H9 (cell line): ENCODE measurements around the gene CYP19A1. TPM values are rescaled to one million over a fixed set of nuclear protein-coding genes. Genes with fewer than 3 reads are reported as not detected.

Experiments used
- DNase-seq: peaks from one replicate; pipeline ENCODE4 v3.0.0-alpha.2; 2017
- H2AFZ ChIP-seq: one replicate; pipeline ENCODE4 v1.6.1; 2013; ENCODE audit warnings: mild to moderate bottlenecking, low read length, control low read depth, moderate library complexity
- H2AK5ac ChIP-seq: 2 replicates; pipeline ENCODE4 v1.6.1; 2013; ENCODE audit warnings: low read length, control low read depth, mixed read lengths; ENCODE audit not compliant: insufficient read length
- H2BK120ac ChIP-seq: one replicate; pipeline ENCODE4 v1.6.1; 2013; ENCODE audit warnings: low read depth, mild to moderate bottlenecking, low read length, control low read depth, inconsistent platforms; ENCODE audit not compliant: poor library complexity, severe bottlenecking
- H2BK12ac ChIP-seq: 2 replicates; pipeline ENCODE4 v1.6.1; 2013; ENCODE audit warnings: low read length, control low read depth, mixed read lengths, low read depth; ENCODE audit not compliant: insufficient read length
- H2BK15ac ChIP-seq: 2 replicates; pipeline ENCODE4 v1.6.1; 2013; ENCODE audit warnings: low read depth, low read length, control low read depth
- H2BK20ac ChIP-seq: one replicate; pipeline ENCODE4 v1.6.1; 2013; ENCODE audit warnings: low read depth, mild to moderate bottlenecking, low read length, control low read depth, inconsistent platforms; ENCODE audit not compliant: poor library complexity, severe bottlenecking
- H2BK5ac ChIP-seq: 2 replicates; pipeline ENCODE4 v1.6.1; 2013; ENCODE audit warnings: low read length, control low read depth, mixed read lengths; ENCODE audit not compliant: insufficient read length
- H3K14ac ChIP-seq: 2 replicates; pipeline ENCODE4 v1.6.1; 2013; ENCODE audit warnings: low read length, control low read depth; ENCODE audit not compliant: insufficient read depth
- H3K18ac ChIP-seq: 2 replicates; pipeline ENCODE4 v1.6.1; 2013; ENCODE audit warnings: low read depth, mild to moderate bottlenecking, mixed read lengths, low read length, control low read depth; ENCODE audit not compliant: insufficient read length
- H3K23ac ChIP-seq: 2 replicates; pipeline ENCODE4 v1.6.1; 2013; ENCODE audit warnings: low read length, control low read depth, mixed read lengths, low read depth; ENCODE audit not compliant: insufficient read length
- H3K23me2 ChIP-seq: 2 replicates; pipeline ENCODE4 v1.6.1; 2013; ENCODE audit warnings: low read depth, mild to moderate bottlenecking, mixed read lengths, low read length, control low read depth; ENCODE audit not compliant: insufficient read length, poor library complexity, severe bottlenecking
- H3K27ac ChIP-seq: 2 replicates; pipeline ENCODE4 v1.5.1; 2013; ENCODE audit warnings: low read length, control low read depth, mixed read lengths, low read depth; ENCODE audit not compliant: insufficient read length
- H3K27me3 ChIP-seq: 2 replicates; pipeline ENCODE4 v1.6.1; 2013; ENCODE audit warnings: low read length, control low read depth, inconsistent platforms; ENCODE audit not compliant: insufficient read depth
- H3K4ac ChIP-seq: 2 replicates; pipeline ENCODE4 v1.6.1; 2013; ENCODE audit warnings: low read depth, mild to moderate bottlenecking, control low read depth, inconsistent platforms, low read length, moderate library complexity
- H3K4me1 ChIP-seq: 2 replicates; pipeline ENCODE4 v1.6.1; 2013; ENCODE audit warnings: low read length, control low read depth, inconsistent platforms; ENCODE audit not compliant: insufficient read depth
- H3K4me2 ChIP-seq: 2 replicates; pipeline ENCODE4 v1.6.1; 2013; ENCODE audit warnings: low read length, control low read depth, mixed read lengths; ENCODE audit not compliant: insufficient read length, insufficient read depth
- H3K56ac ChIP-seq: 2 replicates; pipeline ENCODE4 v1.6.1; 2013; ENCODE audit warnings: low read depth, mild to moderate bottlenecking, mixed read lengths, low read length, control low read depth; ENCODE audit not compliant: insufficient read length
- H3K79me1 ChIP-seq: 2 replicates; pipeline ENCODE4 v1.6.1; 2013; ENCODE audit warnings: low read depth, mild to moderate bottlenecking, moderate library complexity, low read length, control low read depth, inconsistent platforms; ENCODE audit not compliant: insufficient read depth, poor library complexity, severe bottlenecking
- H3K79me2 ChIP-seq: 2 replicates; pipeline ENCODE4 v1.6.1; 2013; ENCODE audit warnings: low read length, control low read depth, inconsistent platforms; ENCODE audit not compliant: insufficient read depth
- H3K9ac ChIP-seq: 2 replicates; pipeline ENCODE4 v1.6.1; 2013; ENCODE audit warnings: low read length, control low read depth, mixed read lengths; ENCODE audit not compliant: insufficient read length; ENCODE audit errors: extremely low read depth
- H3K9me3 ChIP-seq: one replicate; pipeline ENCODE4 v1.6.1; 2013; ENCODE audit warnings: low read depth, low read length, inconsistent platforms; ENCODE audit not compliant: control insufficient read depth
- H3T11ph ChIP-seq: one replicate; pipeline ENCODE4 v1.6.1; 2013; ENCODE audit warnings: mild to moderate bottlenecking, low read length, control low read depth, inconsistent platforms
- H4K20me1 ChIP-seq: one replicate; pipeline ENCODE4 v1.6.1; 2013; ENCODE audit not compliant: control insufficient read depth, insufficient read length, insufficient read depth
- H4K5ac ChIP-seq: 2 replicates; pipeline ENCODE4 v1.6.1; 2013; ENCODE audit warnings: low read depth, mild to moderate bottlenecking, mixed read lengths, low read length, control low read depth; ENCODE audit not compliant: insufficient read length
- H4K8ac ChIP-seq: replicated peaks from 2 replicates; pipeline ENCODE4 v1.6.1; 2013; ENCODE audit warnings: low read length, control low read depth, mixed read lengths, low read depth; ENCODE audit not compliant: insufficient read length
- H4K91ac ChIP-seq: 2 replicates; pipeline ENCODE4 v1.6.1; 2013; ENCODE audit warnings: low read depth, mild to moderate bottlenecking, moderate library complexity, mixed read lengths, low read length, control low read depth; ENCODE audit not compliant: insufficient read length
- H3K27ac Mint-ChIP-seq, 3 experiments: 2 replicates in 2 of 3; 3 replicates in 1 of 3; pipeline ENCODE4 v1.8.0; 2020 to 2021; ENCODE audit warnings: mixed read lengths in 3 of 3, mild to moderate bottlenecking in 1 of 3, moderate library complexity in 1 of 3
- H3K27me3 Mint-ChIP-seq: 2 replicates; pipeline ENCODE4 v1.8.0; 2021; ENCODE audit warnings: low read depth, mild to moderate bottlenecking, moderate library complexity, mixed read lengths
- H3K36me3 Mint-ChIP-seq, 3 experiments: 2 replicates in 2 of 3; 3 replicates in 1 of 3; pipeline ENCODE4 v1.8.0; 2020 to 2021; ENCODE audit warnings: low read depth in 3 of 3, mixed read lengths in 3 of 3; ENCODE audit not compliant: insufficient read depth in 1 of 3
- H3K4me1 Mint-ChIP-seq, 2 experiments: 2 replicates each; pipeline ENCODE4 v1.8.0; 2020; ENCODE audit warnings: mixed read lengths in 2 of 2
- H3K4me3 Mint-ChIP-seq, 2 experiments: 2 replicates in 1 of 2; 3 replicates in 1 of 2; pipeline ENCODE4 v1.8.0; 2020 to 2021; ENCODE audit warnings: mild to moderate bottlenecking in 2 of 2, mixed read lengths in 2 of 2, moderate library complexity in 1 of 2
- H3K9me3 Mint-ChIP-seq, 2 experiments: 2 replicates in 1 of 2; 3 replicates in 1 of 2; pipeline ENCODE4 v1.8.0; 2020; ENCODE audit warnings: mild to moderate bottlenecking in 2 of 2, mixed read lengths in 2 of 2, moderate library complexity in 1 of 2
- WGBS: extraction: QIAGEN DNeasy Blood & Tissue Kit; methylation state at CpG from one replicate; pipeline ENCODE4 v1.1.7; 2013; ENCODE audit warnings: missing lambda C conversion rate, low lambda C conversion rate, mixed read lengths; ENCODE audit not compliant: insufficient read length; ENCODE audit errors: extremely low coverage; 5-methylcytosine and 5-hydroxymethylcytosine counted together
- total RNA-seq: library from RNA; stranded (reverse); gene quantifications from 2 replicates; pipeline ENCODE4 v1.2.1, GENCODE V29; 2021
- TF ChIP-seq, protein P1 (sequence below): fragments of 200-600 bp; sonication (generic); conservative IDR thresholded peaks from 3 replicates; pipeline ENCODE4 v1.8.0; 2021; ENCODE audit warnings: antibody characterized with exemption, mild to moderate bottlenecking

CYP19A1 gene
- total RNA-seq, 1 experiment from 2014 or later: not detected

DNA sequence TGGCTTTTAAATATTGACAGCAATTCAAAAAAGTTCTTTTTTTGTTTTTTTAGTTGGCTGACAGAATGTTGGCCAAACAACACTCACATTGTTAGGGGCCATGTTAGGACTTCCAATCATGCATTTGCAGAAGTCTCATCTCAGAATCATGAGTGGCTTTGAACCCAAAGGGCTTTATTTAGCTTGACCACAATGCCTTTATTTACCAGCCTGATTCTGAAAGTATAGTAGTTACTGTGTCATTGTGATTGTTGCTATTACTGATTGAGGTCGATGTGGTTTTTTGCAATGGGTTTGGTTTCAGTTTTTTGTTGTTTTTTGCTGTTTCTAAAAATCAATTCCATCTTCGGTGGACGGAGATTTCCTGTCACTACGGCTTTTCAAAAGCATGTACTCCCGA is 10.3 kb upstream of the CYP19A1 start:
- H3K27me3 ChIP-seq: no peaks in the 10 kb centered on the region
- no peak overlapping the region for H3K27ac ChIP-seq
- no peak overlapping the region for H3K56ac ChIP-seq
- no peak overlapping the region for H4K5ac ChIP-seq
- H2BK120ac ChIP-seq: no peak overlapping the region
- H3K14ac ChIP-seq: no peak overlapping the region
- H3K9ac ChIP-seq: no peak overlapping the region
- no peak overlapping the region for H2BK15ac ChIP-seq
- H3K79me2 ChIP-seq: no peaks in the 10 kb centered on the region
- no peak overlapping the region for H4K8ac ChIP-seq
- H2BK12ac ChIP-seq: no peak overlapping the region
- H2BK5ac ChIP-seq: no peak overlapping the region
- no peaks in the 10 kb centered on the region for H3K4me1 Mint-ChIP-seq
- H3K4me3 Mint-ChIP-seq: no peak overlapping the region
- H3T11ph ChIP-seq: no peak overlapping the region
- H3K27me3 Mint-ChIP-seq: peaks cover 27% of the 10 kb centered on the region
- no peak overlapping the region for H2BK20ac ChIP-seq
- H3K4me1 ChIP-seq: no peaks in the 10 kb centered on the region
- no peaks in the 10 kb centered on the region for H3K9me3 Mint-ChIP-seq
- H3K23ac ChIP-seq: no peak overlapping the region
- no peak overlapping the region for H2AK5ac ChIP-seq
- H3K4ac ChIP-seq: no peak overlapping the region
- no peak overlapping the region for H3K27ac Mint-ChIP-seq
- H3K79me1 ChIP-seq: no peaks in the 10 kb centered on the region
- no peak overlapping the region for H3K18ac ChIP-seq
- H4K20me1 ChIP-seq: no peaks in the 10 kb centered on the region
- no peak overlapping the region for H3K4me2 ChIP-seq
- H2AFZ ChIP-seq: no peak overlapping the region
- H3K36me3 Mint-ChIP-seq: no peaks in the 10 kb centered on the region
- whole genome bisulfite sequencing: no CpG with 5 or more reads among the region's 5 CpGs
- no peaks in the 10 kb centered on the region for H3K23me2 ChIP-seq
- no peak for DNase-seq
- H3K9me3 ChIP-seq: no peaks in the 10 kb centered on the region
- TF ChIP-seq, protein P1, sequence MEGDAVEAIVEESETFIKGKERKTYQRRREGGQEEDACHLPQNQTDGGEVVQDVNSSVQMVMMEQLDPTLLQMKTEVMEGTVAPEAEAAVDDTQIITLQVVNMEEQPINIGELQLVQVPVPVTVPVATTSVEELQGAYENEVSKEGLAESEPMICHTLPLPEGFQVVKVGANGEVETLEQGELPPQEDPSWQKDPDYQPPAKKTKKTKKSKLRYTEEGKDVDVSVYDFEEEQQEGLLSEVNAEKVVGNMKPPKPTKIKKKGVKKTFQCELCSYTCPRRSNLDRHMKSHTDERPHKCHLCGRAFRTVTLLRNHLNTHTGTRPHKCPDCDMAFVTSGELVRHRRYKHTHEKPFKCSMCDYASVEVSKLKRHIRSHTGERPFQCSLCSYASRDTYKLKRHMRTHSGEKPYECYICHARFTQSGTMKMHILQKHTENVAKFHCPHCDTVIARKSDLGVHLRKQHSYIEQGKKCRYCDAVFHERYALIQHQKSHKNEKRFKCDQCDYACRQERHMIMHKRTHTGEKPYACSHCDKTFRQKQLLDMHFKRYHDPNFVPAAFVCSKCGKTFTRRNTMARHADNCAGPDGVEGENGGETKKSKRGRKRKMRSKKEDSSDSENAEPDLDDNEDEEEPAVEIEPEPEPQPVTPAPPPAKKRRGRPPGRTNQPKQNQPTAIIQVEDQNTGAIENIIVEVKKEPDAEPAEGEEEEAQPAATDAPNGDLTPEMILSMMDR: no peak
- no peak overlapping the region for H4K91ac ChIP-seq
